ENCODE results near the gene SPEN.
"Not testable (repeated sequence)": the region's sequence is repeated elsewhere in the genome, so short reads cannot be mapped to it uniquely, and the experiment has no call there.

The SPEN gene

GRCh38 chr1:15836511-15836771 lies 11.1 kb upstream of the SPEN start:
- Histone ChIP-seq H3K9ac (ENCODE audit: low read length) (peak overlapping the region; percentile 99), H3K4me3 (ENCODE audit: low read length) (peak overlapping the region; percentile 43)
- H3K9me3 ChIP-seq (ENCODE audit: control insufficient read depth, low read length); H3K36me3 ChIP-seq (ENCODE audit: control insufficient read depth, insufficient read depth, low read length); H3K4me1 ChIP-seq (ENCODE audit: control insufficient read depth, insufficient read depth, low read length); H3K27me3 ChIP-seq (ENCODE audit: control insufficient read depth, insufficient read depth, low read length): not testable (repeated sequence)

- Histone ChIP-seq H3K4me3 (ENCODE audit: low read length) (no peak overlapping the region), H3K4me1 (ENCODE audit: control insufficient read depth, insufficient read depth, low read length) (peaks cover 10% of the 10 kb centered on the region), H3K9ac (ENCODE audit: low read length) (peak overlapping the region; percentile 99), H3K36me3 (ENCODE audit: control insufficient read depth, insufficient read depth, low read length) (no peaks in the 10 kb centered on the region), H3K9me3 (ENCODE audit: control insufficient read depth, low read length) (no peaks in the 10 kb centered on the region), H3K27me3 (ENCODE audit: control insufficient read depth, insufficient read depth, low read length) (no peaks in the 10 kb centered on the region)
Observed at GRCh38 chr1:15836772-15837669, 10.5 kb upstream of the SPEN start.

DNA sequence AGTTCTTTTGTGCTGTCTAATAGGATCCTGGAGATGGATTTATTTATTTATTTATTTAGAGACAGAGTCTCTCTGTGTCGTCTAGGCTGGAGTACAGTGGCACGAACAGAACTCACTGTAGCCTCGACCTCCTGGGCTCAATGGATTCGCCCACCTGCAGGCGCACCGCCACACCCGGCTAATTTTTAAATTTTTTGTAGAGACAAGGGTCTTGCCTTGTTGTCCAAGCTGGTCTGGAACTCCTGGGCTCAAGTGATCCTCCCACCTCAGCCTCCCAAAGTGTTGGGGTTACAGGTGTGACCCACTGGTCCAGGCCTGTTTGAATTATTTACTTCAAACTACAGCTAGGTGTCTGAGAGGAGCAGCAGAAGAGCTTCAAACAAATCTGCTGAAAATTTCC lies 9.6 kb upstream of the SPEN start:
- H3K4me1 ChIP-seq (ENCODE audit: control insufficient read depth, insufficient read depth, low read length), result peaks cover 9% of the 10 kb centered on the region
- no peaks in the 10 kb centered on the region for H3K9me3 ChIP-seq (ENCODE audit: control insufficient read depth, low read length)
- no peak overlapping the region for H3K9ac ChIP-seq (ENCODE audit: low read length)
- H3K36me3 ChIP-seq (ENCODE audit: control insufficient read depth, insufficient read depth, low read length), result no peaks in the 10 kb centered on the region
- no peak overlapping the region for H3K4me3 ChIP-seq (ENCODE audit: low read length)
- H3K27me3 ChIP-seq (ENCODE audit: control insufficient read depth, insufficient read depth, low read length), result no peaks in the 10 kb centered on the region

DNA sequence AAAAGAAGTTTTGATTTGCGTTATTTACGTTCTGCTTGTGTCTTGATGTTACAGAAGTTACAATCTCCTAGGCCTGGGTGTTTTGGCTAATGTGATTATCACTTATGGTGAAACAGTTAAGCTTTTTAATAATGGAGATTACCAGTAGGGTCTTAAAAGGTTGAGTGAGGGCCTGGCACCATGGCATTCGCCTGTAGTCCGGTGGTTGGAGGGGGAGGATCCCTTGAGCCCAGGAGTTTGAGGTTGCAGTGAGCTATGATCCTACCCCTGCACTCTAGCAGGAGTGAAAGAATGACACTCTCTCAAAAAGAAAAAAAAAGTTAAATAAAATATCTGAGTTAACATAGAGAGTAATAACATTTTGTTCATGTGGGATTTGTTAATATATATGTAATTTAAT lies 8.8 kb upstream of the SPEN start:
- no peaks in the 10 kb centered on the region for H3K27me3 ChIP-seq (ENCODE audit: control insufficient read depth, insufficient read depth, low read length)
- peaks cover 5% of the 10 kb centered on the region for H3K4me1 ChIP-seq (ENCODE audit: control insufficient read depth, insufficient read depth, low read length)
- no peaks in the 10 kb centered on the region for H3K9me3 ChIP-seq (ENCODE audit: control insufficient read depth, low read length)
- H3K36me3 ChIP-seq (ENCODE audit: control insufficient read depth, insufficient read depth, low read length), result no peaks in the 10 kb centered on the region
- H3K9ac ChIP-seq (ENCODE audit: low read length), result no peak overlapping the region
- H3K4me3 ChIP-seq (ENCODE audit: low read length), result no peak overlapping the region

- Histone ChIP-seq H3K27me3 (ENCODE audit: control insufficient read depth, insufficient read depth, low read length) (no peaks in the 10 kb centered on the region), H3K4me1 (ENCODE audit: control insufficient read depth, insufficient read depth, low read length) (peaks cover 10% of the 10 kb centered on the region), H3K9me3 (ENCODE audit: control insufficient read depth, low read length) (no peaks in the 10 kb centered on the region), H3K36me3 (ENCODE audit: control insufficient read depth, insufficient read depth, low read length) (no peaks in the 10 kb centered on the region), H3K9ac (ENCODE audit: low read length) (no peak overlapping the region), H3K4me3 (ENCODE audit: low read length) (no peak overlapping the region)
Observed at GRCh38 chr1:15843826-15844572, 3.5 kb upstream of the SPEN start.

DNA sequence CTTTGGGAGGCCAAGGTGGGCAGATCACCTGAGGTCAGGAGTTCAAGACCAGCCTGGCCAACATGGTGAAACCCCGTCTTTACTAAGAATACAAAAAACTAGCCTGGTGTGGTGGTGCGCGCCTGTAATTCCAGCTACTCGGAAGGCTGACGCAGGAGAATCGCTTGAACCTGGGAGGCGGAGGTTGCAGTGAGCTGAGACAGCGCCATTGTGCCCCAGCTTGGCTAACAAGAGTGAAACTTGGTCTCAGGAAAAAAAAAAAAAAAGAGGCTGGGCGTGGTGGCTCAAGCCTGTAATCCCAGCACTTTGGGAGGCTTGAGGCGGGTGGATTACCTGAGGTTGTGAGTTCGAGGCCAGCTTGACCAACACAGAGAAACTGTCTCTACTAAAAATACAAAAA lies 1.5 kb upstream of the SPEN start:
- H3K4me1 ChIP-seq (ENCODE audit: control insufficient read depth, insufficient read depth, low read length), result peaks cover 15% of the 10 kb centered on the region
- not testable (repeated sequence) for H3K27me3 ChIP-seq (ENCODE audit: control insufficient read depth, insufficient read depth, low read length); H3K9me3 ChIP-seq (ENCODE audit: control insufficient read depth, low read length); H3K4me3 ChIP-seq (ENCODE audit: low read length); H3K36me3 ChIP-seq (ENCODE audit: control insufficient read depth, insufficient read depth, low read length); H3K9ac ChIP-seq (ENCODE audit: low read length)

- H3K27me3 ChIP-seq (ENCODE audit: control insufficient read depth, insufficient read depth, low read length), result no peaks in the 10 kb centered on the region
- peak overlapping the region; percentile 80 for H3K4me3 ChIP-seq (ENCODE audit: low read length)
- peaks cover 15% of the 10 kb centered on the region for H3K4me1 ChIP-seq (ENCODE audit: control insufficient read depth, insufficient read depth, low read length)
- H3K9ac ChIP-seq (ENCODE audit: low read length), result peak overlapping the region; percentile 94
- no peaks in the 10 kb centered on the region for H3K9me3 ChIP-seq (ENCODE audit: control insufficient read depth, low read length)
- no peaks in the 10 kb centered on the region for H3K36me3 ChIP-seq (ENCODE audit: control insufficient read depth, insufficient read depth, low read length)
Observed at GRCh38 chr1:15847893-15848142, 311 bp downstream of the SPEN start.

GRCh38 chr1:15848143-15848928 lies 829 bp downstream of the SPEN start:
- no peaks in the 10 kb centered on the region for H3K36me3 ChIP-seq (ENCODE audit: control insufficient read depth, insufficient read depth, low read length)
- H3K4me3 ChIP-seq (ENCODE audit: low read length), result peak overlapping the region; percentile 80
- H3K9me3 ChIP-seq (ENCODE audit: control insufficient read depth, low read length), result no peaks in the 10 kb centered on the region
- peaks cover 15% of the 10 kb centered on the region for H3K4me1 ChIP-seq (ENCODE audit: control insufficient read depth, insufficient read depth, low read length)
- H3K27me3 ChIP-seq (ENCODE audit: control insufficient read depth, insufficient read depth, low read length), result no peaks in the 10 kb centered on the region
- H3K9ac ChIP-seq (ENCODE audit: low read length), result peak overlapping the region; percentile 94

- Histone ChIP-seq H3K4me3 (ENCODE audit: low read length) (peak overlapping the region; percentile 80), H3K27me3 (ENCODE audit: control insufficient read depth, insufficient read depth, low read length) (no peaks in the 10 kb centered on the region), H3K4me1 (ENCODE audit: control insufficient read depth, insufficient read depth, low read length) (peaks cover 10% of the 10 kb centered on the region), H3K9ac (ENCODE audit: low read length) (peak overlapping the region; percentile 94), H3K36me3 (ENCODE audit: control insufficient read depth, insufficient read depth, low read length) (no peaks in the 10 kb centered on the region), H3K9me3 (ENCODE audit: control insufficient read depth, low read length) (no peaks in the 10 kb centered on the region)
Observed at GRCh38 chr1:15848929-15849774, 1.6 kb downstream of the SPEN start.

DNA sequence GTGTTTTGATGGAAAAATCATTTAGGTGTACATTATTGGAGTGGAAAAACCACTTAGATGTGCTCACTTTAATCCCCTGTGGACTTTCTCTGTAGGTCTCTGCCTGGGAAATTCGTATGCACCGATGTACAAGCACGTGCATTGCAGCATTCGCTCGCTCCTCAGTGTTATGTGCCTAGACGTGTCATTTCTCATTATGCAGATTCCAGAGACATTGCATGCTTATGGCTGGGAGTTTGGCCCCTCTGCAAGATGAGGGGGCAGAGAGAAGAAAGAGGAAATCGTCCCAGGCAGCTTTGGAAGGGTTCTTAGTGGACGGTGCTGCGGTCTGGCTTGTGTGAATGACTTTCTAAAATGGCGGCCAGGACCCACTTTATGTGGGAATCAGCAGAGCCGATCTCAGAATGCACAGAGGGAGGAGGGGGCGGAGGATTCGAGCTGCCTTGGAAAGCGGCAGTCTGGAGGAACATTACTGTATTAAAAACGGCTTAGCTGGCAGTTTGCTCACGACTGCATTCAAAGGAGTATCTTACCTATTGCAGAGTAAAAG lies 2.3 kb downstream of the SPEN start:
- peak overlapping the region; percentile 80 for H3K4me3 ChIP-seq (ENCODE audit: low read length)
- no peaks in the 10 kb centered on the region for H3K9me3 ChIP-seq (ENCODE audit: control insufficient read depth, low read length)
- no peaks in the 10 kb centered on the region for H3K36me3 ChIP-seq (ENCODE audit: control insufficient read depth, insufficient read depth, low read length)
- peaks cover 9% of the 10 kb centered on the region for H3K4me1 ChIP-seq (ENCODE audit: control insufficient read depth, insufficient read depth, low read length)
- peak overlapping the region; percentile 94 for H3K9ac ChIP-seq (ENCODE audit: low read length)
- no peaks in the 10 kb centered on the region for H3K27me3 ChIP-seq (ENCODE audit: control insufficient read depth, insufficient read depth, low read length)

DNA sequence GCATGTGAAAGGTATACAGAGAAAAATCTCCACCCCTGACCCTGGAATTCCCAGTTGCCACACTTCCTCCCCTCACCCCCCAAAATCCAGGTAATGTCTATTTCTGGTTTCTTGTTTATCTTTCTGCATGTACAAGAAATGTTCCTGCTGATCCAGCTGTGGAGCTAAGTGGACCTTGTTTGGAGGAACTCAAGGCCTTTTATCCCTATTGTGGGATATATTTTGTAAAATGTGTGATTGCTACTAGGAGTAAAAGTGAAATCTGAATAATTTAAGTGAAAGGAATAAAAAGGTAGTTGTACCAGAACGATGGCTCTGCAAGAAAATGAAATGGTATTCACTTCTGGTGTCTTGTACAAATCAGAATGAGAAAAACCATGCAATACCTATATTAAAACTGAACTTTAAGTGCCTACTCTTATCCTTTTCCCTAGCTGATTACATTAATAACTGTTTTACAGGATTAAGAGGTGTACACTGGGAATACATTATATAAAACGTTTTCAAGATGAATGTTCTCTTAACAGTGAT lies 3.0 kb downstream of the SPEN start:
- Histone ChIP-seq H3K9me3 (ENCODE audit: control insufficient read depth, low read length) (no peaks in the 10 kb centered on the region), H3K27me3 (ENCODE audit: control insufficient read depth, insufficient read depth, low read length) (no peaks in the 10 kb centered on the region), H3K4me3 (ENCODE audit: low read length) (no peak overlapping the region), H3K4me1 (ENCODE audit: control insufficient read depth, insufficient read depth, low read length) (peaks cover 5% of the 10 kb centered on the region), H3K9ac (ENCODE audit: low read length) (no peak overlapping the region), H3K36me3 (ENCODE audit: control insufficient read depth, insufficient read depth, low read length) (no peaks in the 10 kb centered on the region)

Data from mucosa of stomach (tissue), 1 donor.